BE2C (cell line): ENCODE data around the gene TENM4.

Experiments used
- DNase-seq: peaks from one replicate; pipeline ENCODE4 v3.0.0-alpha.2; 2020
- H3K27me3 ChIP-seq: fragments of 250-450 bp; sonication (Bioruptor Pico); 2 replicates; pipeline ENCODE4 v1.5.1; 2020; ENCODE audit warnings: mild to moderate bottlenecking
- H3K36me3 ChIP-seq: fragments of 250-450 bp; sonication (Bioruptor Pico); 2 replicates; pipeline ENCODE4 v1.5.1; 2020; ENCODE audit warnings: mild to moderate bottlenecking
- H3K4me1 ChIP-seq: fragments of 250-450 bp; sonication (Bioruptor Pico); 2 replicates; pipeline ENCODE4 v1.5.1; 2020
- H3K4me3 ChIP-seq: 2 replicates; pipeline ENCODE4 v1.5.1; 2011; ENCODE audit warnings: low read depth, low read length
- H3K9me3 ChIP-seq: fragments of 250-450 bp; sonication (Bioruptor Pico); 2 replicates; pipeline ENCODE4 v1.5.1; 2020
- TF ChIP-seq, protein P1 (sequence below): IDR thresholded peaks from 2 replicates; pipeline ENCODE4 v1.5.1; 2012; ENCODE audit warnings: mild to moderate bottlenecking, low read depth, low read length

TENM4 gene

DNA sequence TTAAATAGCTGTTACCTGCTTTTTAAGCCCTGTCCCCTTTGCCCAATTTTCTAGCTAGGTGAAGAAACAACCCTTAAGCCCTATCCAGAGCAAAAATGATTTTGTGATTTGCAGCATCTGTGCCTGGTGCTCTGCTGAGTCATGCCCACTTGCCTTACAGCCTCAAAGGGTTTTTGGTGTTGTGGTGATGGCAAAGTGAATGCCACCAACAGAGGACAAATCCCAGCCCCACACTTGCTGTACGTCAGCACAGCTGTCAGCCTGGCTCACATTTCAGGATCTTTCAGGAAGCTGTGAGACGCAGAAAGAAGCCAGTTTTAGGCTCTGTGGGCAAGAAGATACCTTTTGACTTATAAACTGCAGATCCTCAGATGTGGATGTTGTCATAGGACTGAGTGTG lies 401.7 kb downstream of the TENM4 start:
- no peaks in the 10 kb centered on the region for H3K36me3 ChIP-seq
- no peaks in the 10 kb centered on the region for H3K27me3 ChIP-seq
- H3K4me3 ChIP-seq: no peak overlapping the region
- peaks cover under 1% of the 10 kb centered on the region; the same call in 1 of the 2 replicates for H3K4me1 ChIP-seq
- DNase-seq: no peak
- H3K9me3 ChIP-seq: no peaks in the 10 kb centered on the region
- TF ChIP-seq, protein P1, sequence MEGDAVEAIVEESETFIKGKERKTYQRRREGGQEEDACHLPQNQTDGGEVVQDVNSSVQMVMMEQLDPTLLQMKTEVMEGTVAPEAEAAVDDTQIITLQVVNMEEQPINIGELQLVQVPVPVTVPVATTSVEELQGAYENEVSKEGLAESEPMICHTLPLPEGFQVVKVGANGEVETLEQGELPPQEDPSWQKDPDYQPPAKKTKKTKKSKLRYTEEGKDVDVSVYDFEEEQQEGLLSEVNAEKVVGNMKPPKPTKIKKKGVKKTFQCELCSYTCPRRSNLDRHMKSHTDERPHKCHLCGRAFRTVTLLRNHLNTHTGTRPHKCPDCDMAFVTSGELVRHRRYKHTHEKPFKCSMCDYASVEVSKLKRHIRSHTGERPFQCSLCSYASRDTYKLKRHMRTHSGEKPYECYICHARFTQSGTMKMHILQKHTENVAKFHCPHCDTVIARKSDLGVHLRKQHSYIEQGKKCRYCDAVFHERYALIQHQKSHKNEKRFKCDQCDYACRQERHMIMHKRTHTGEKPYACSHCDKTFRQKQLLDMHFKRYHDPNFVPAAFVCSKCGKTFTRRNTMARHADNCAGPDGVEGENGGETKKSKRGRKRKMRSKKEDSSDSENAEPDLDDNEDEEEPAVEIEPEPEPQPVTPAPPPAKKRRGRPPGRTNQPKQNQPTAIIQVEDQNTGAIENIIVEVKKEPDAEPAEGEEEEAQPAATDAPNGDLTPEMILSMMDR: no peak

DNA sequence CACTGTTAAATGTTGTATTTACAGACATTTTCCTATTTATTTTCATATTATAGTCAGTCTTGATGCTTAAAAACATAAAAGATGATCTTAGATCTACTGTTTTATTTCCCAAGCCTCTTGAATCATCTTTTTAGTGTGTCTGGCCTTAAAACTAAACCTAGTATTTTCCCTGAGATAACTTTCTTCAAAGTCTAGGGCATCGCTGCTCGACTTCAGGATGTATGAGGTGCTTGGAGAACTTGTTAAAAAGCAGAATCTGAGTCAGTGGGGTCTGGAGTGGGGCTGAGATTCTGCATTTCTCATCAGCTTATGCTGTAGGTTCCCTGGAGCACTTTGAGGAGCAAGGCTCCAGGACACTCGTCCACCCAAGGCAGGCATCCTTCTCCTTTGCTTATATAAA lies 404.9 kb downstream of the TENM4 start:
- Histone ChIP-seq H3K4me3 (no peak overlapping the region), H3K4me1 (no peaks in the 10 kb centered on the region), H3K9me3 (no peaks in the 10 kb centered on the region), H3K27me3 (no peaks in the 10 kb centered on the region), H3K36me3 (no peaks in the 10 kb centered on the region)
- TF ChIP-seq, protein P1: no peak
- no peak for DNase-seq

DNA sequence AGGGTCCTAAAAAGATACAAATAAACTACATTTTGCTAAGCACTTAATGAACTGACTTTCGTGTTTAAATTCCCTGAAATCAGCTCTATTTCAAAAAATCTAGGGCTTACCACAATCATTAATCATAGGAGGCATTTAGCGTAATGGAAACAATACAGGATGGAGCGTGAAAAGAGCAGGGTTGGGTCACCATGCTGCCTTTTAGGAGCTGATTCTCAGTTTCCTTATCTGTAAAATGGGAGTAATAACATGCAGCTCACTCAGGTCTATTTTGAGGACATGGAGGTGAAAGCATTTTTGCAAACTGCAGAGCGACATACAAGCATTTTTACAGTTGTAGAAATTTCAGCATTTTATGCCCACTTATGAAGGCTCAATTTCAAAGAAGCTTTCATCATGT lies 407.0 kb downstream of the TENM4 start:
- DNase-seq: no peak
- TF ChIP-seq, protein P1: no peak
- H3K4me3 ChIP-seq: no peak overlapping the region
- H3K4me1 ChIP-seq: no peaks in the 10 kb centered on the region
- no peaks in the 10 kb centered on the region for H3K36me3 ChIP-seq
- no peaks in the 10 kb centered on the region for H3K27me3 ChIP-seq
- H3K9me3 ChIP-seq: no peaks in the 10 kb centered on the region

DNA sequence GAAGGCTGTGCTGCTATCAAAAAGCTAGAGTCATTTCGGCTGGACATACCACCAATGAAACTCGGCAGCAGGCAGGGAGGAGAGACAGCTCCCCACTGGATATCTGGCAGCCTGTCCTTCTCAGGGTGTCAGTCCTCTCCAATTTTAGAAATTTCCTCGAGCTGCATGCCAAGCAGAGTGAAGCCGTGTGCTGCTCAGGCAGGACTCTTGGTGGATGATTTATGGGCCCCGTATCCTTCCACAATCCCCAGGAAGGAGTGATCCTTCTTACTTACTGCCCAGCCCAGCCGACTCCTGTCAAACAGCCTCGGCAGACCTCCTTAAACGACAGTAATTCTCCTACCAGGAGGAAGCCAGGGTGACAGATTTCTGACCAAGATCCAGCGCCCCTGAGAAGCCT lies 410.4 kb downstream of the TENM4 start:
- no peaks in the 10 kb centered on the region for H3K27me3 ChIP-seq
- peaks cover 2% of the 10 kb centered on the region; the same call in 1 of the 2 replicates for H3K4me1 ChIP-seq
- no peak for DNase-seq
- TF ChIP-seq, protein P1: no peak
- H3K4me3 ChIP-seq: no peak overlapping the region
- no peaks in the 10 kb centered on the region for H3K36me3 ChIP-seq
- no peaks in the 10 kb centered on the region for H3K9me3 ChIP-seq

DNA sequence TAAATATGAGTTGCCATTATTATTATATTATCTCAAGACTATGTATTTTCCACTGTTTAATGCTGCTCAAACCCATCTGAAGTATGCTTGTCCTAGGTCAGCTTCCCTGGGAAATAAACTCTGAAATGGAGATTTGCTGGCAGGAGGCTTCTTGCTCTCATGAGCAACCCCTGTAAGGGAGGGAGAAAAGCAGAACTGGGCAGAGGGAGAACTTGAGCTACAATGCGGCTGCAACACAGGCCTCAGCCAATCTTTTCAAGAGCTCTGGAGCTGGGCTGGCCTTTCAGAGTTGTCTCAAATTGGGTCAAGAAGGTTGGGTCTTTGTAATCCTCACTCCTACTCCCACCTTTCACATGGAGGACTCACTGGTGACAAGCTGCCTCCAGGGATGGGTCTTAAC lies 412.6 kb downstream of the TENM4 start:
- no peak overlapping the region for H3K4me3 ChIP-seq
- H3K36me3 ChIP-seq: no peaks in the 10 kb centered on the region
- no peak for DNase-seq
- H3K4me1 ChIP-seq: peaks cover 2% of the 10 kb centered on the region; the same call in 1 of the 2 replicates
- no peaks in the 10 kb centered on the region for H3K27me3 ChIP-seq
- no peaks in the 10 kb centered on the region for H3K9me3 ChIP-seq
- TF ChIP-seq, protein P1: no peak

DNA sequence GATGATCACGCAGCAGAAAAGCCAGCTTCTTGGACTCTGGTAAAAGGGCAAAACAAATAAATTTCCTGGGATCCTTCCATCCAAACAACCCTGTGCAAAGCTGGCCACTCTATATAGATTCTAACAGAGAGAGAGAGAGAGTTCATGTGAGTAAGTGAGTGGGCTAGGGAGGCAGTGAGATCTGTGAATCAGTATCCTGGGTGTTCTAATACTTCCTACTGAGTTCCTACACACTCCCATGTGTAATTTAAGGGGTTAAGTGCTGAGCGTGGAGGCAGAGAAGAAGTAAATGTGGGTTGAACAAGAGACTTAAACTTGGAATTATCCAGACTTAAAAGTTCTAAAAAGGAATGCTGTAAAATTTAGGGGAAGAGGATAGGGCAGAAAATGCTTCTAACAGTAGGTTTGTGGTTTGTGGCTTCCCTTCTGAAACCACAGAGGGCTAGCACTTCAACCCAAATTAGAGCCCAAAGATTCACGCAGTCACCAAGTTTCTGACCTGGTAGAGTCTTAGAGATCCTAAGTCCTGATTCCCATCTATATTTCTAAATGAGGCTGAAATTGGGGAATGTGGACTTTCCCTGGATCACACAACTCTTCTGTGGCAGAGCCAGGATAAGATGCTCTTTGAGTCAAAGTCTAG lies 413.9 kb downstream of the TENM4 start:
- Histone ChIP-seq H3K27me3 (no peaks in the 10 kb centered on the region), H3K9me3 (no peaks in the 10 kb centered on the region), H3K36me3 (no peaks in the 10 kb centered on the region), H3K4me3 (no peak overlapping the region), H3K4me1 (peaks cover 2% of the 10 kb centered on the region; the same call in 1 of the 2 replicates)
- TF ChIP-seq, protein P1: no peak
- no peak for DNase-seq
